Measurements from ENCODE around the gene PXDN.
"Not testable (repeated sequence)": the region's sequence is repeated elsewhere in the genome, so short reads cannot be mapped to it uniquely, and the experiment has no call there.

GRCh38 chr2:1716014-1716305, 28.4 kb downstream of the PXDN start:
- TF ChIP-seq CTCF, POLR2A, EP300, POLR2AphosphoS5 (IDR thresholded peaks at IDR 0.05): not testable (repeated sequence)

All from suprapubic skin (tissue), 4 donors.